Hypothalamus (tissue), 51 donors: ENCODE results near the gene CCDC179.

Experiments used
- DNase-seq, 51 donors: peaks; one replicate each; lab custom pipeline; 2025; lab: John Stamatoyannopoulos, UW

The CCDC179 gene

GRCh38 chr11:22808571-22809197 is 51.6 kb downstream of the CCDC179 start:
- peak in 1 of 51 donors; percentile 15 for DNase-seq

- no peak for DNase-seq
These were observed 52.3 kb downstream of the CCDC179 start for GRCh38 chr11:22807855-22808570.

- DNase-seq = no peak
These were observed 52.9 kb downstream of the CCDC179 start for GRCh38 chr11:22807391-22807790.

GRCh38 chr11:22802861-22803260 is 57.4 kb downstream of the CCDC179 start:
- no peak for DNase-seq

GRCh38 chr11:22800482-22800881 is 59.8 kb downstream of the CCDC179 start:
- no peak for DNase-seq

GRCh38 chr11:22798901-22799300 is 61.4 kb downstream of the CCDC179 start:
- DNase-seq = no peak

GRCh38 chr11:22797047-22797446 is 63.2 kb downstream of the CCDC179 start:
- DNase-seq = peak in 1 of 51 donors; percentile 36
